Fibroblast of the aortic adventitia (primary cell): ENCODE data around the gene PTPN14. TPM values are rescaled to one million over a fixed set of nuclear protein-coding genes. Genes with fewer than 3 reads are reported as not detected.

Experiments used
- DNase-seq: peaks from one replicate; pipeline ENCODE4 v3.0.0-alpha.2; 2010; ENCODE audit warnings: low read depth
- H3K4me3 ChIP-seq: 2 replicates; pipeline ENCODE4 v1.5.1; 2011; ENCODE audit warnings: low read depth, mild to moderate bottlenecking, control low read depth, low read length, moderate library complexity
- total RNA-seq: library from RNA; depleted of rRNA; stranded (reverse); fragments of >200 nt; gene quantifications from 2 replicates; pipeline ENCODE4 v1.2.3, GENCODE V29; 2012; ENCODE audit warnings: low replicate concordance
- TF ChIP-seq, protein P1 (sequence below): IDR thresholded peaks from 2 replicates; pipeline ENCODE4 v1.5.1; 2011; ENCODE audit warnings: mild to moderate bottlenecking, low read length, control low read depth, inconsistent platforms; ENCODE audit not compliant: insufficient read depth

The PTPN14 gene
- total RNA-seq, 1 donor, result 46.6 TPM

DNA sequence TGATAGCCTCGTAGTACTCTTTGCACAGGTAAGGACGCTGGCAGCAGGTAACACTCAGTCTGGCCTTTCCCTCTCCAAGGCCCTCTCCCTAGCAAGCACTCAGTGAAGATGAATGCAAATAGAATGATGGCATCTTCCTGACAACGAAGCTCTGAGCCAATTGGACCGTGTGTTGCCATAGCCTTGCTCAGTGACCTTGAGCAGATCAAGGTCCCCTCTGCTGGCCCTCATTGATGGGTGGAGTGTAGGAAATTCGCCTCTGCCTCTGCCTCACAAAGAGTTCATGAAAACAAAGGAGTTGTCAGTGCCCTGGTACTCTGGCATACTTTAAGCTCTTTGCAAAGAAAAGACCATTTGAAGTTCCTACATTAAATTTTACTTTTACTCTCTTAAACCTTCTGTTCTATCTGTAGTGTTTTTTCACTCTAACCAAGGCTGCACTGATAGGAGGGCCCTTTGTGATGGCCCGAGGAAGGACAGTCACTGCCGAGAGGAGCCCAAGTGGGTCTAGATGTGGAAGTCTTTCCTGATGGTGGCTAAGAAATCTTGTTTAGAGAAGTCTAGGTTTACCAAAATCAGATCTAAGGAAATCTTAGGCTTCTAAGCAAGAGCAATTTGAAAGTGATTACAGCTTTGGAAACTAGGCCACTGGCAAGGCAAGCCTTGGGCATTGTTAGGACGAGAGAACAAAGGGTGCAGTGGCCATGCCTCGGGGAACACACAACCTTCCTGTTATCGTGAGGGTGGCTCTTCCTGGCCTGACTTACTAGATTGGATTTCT is 232.3 kb downstream of the PTPN14 start:
- no peak overlapping the region for H3K4me3 ChIP-seq
- no peak for DNase-seq
- TF ChIP-seq, protein P1, sequence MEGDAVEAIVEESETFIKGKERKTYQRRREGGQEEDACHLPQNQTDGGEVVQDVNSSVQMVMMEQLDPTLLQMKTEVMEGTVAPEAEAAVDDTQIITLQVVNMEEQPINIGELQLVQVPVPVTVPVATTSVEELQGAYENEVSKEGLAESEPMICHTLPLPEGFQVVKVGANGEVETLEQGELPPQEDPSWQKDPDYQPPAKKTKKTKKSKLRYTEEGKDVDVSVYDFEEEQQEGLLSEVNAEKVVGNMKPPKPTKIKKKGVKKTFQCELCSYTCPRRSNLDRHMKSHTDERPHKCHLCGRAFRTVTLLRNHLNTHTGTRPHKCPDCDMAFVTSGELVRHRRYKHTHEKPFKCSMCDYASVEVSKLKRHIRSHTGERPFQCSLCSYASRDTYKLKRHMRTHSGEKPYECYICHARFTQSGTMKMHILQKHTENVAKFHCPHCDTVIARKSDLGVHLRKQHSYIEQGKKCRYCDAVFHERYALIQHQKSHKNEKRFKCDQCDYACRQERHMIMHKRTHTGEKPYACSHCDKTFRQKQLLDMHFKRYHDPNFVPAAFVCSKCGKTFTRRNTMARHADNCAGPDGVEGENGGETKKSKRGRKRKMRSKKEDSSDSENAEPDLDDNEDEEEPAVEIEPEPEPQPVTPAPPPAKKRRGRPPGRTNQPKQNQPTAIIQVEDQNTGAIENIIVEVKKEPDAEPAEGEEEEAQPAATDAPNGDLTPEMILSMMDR, result no peak

DNA sequence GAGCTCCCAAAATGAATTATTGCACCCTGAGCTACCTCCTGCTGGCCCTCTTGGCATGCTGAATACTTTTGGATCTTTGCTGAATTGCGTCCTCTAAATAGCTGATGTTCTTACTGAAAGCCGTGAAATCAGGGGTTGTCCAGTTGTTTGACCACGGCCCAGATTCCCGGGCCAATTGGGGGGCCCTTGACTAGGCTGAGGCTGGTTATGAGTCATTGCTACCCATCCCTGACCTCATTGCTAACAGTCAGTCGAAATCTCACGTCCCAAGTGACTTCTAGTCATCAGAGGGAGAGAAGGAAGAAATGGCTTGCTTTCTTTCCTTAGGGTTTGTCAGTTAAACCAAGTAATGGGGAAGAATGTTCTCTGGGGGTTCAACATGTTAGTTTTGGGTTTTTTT is 233.0 kb downstream of the PTPN14 start:
- H3K4me3 ChIP-seq, result peak overlapping the region; percentile 19
- TF ChIP-seq, protein P1, result no peak
- DNase-seq, result peak; percentile 63

DNA sequence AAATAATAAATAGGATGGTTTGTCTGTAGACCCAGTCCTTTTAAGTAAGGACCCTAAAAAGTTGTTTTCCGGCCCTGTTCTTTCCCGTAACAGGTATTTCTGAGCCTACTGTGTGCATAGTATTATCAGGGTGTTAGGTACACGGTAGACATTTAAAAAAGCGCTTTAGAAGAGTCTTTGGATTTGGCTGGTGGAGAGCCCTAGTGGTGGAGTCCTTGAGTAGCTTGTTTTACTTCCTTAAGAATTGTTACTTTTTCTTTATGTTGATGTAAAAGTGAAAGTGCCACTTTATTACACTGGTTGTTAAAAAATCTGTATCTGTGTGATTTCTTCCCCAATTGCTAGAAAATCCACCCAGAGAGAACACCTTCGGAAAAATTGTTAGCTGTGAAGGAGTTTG is 233.7 kb downstream of the PTPN14 start:
- peak overlapping the region; percentile 42 for H3K4me3 ChIP-seq
- no peak for DNase-seq
- TF ChIP-seq, protein P1, result peak; percentile 45

DNA sequence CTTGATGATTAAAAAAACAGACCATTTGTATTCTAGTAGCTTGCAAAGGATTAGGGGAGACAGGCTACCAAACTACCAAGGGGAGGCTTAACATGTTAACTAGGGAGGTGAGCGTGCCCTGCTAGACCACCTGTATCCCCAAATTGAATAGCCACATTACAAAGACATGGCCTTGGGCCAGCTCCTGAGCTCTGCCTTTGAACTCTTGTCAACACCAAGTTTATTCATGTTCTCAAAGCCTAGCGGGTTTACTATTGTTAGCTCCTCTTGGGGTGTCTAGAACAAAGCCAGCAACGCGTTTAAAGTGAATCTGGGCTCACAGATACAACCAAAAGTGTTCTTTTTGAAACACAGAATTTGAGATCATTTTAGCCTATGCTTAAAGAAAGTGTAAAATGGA is 234.1 kb downstream of the PTPN14 start:
- TF ChIP-seq, protein P1, result no peak
- DNase-seq, result no peak
- H3K4me3 ChIP-seq, result no peak overlapping the region

DNA sequence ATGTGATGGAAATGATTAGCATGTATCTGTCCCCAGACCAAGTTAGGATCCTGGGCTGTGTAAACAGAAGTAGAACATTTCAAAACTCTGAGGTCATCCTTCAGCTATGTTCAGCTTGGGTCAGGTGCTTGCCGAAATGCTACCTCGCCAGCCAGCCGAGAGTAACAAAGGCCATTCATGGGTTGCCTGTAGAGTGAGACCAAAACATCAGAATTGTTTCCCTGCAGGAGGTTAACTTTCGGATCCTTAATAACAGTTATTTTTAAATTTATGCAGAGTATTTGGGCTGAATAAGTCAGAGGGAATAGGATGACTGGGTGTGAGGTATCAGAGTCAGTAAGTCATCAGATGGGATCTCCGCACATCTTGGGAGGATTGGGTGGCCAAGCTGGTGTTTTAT is 234.8 kb downstream of the PTPN14 start:
- no peak overlapping the region for H3K4me3 ChIP-seq
- TF ChIP-seq, protein P1, result no peak
- no peak for DNase-seq

DNA sequence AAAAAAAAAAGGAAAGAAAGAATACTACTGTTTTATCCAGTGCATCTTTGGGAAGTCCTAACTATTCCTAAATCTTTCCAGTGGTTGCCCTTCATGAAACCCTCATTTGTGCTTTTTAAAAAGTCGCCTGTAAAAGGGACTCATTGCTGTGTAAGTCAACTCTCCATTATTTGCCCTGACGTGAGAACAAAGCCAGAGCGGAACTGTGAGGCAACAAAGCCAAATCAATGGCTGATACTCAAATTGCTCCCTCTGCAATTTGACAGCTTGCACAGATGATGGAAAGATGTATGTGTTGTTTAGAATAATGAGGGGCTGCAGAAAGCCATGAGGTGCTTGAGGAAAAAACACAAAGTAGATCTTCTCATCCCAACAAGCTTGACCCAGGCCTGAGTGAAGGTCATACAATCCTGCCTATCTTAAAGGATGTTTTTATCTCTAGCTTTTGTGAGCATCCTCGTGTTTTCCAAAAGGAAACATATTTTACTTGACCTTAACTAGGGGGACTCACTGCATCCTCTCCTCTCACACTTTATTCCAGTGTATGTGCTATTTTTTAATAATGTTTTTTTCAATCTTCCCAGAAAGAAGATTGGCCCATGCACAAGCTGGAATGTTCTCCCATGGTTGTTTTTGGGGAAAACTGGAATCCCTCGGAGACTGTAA is 237.1 kb downstream of the PTPN14 start:
- TF ChIP-seq, protein P1, result no peak
- no peak overlapping the region for H3K4me3 ChIP-seq
- DNase-seq, result no peak
